Germinal center (tissue), 1 donor: ENCODE measurements around the gene ADARB2.
"Not testable (repeated sequence)": the region's sequence is repeated elsewhere in the genome, so short reads cannot be mapped to it uniquely, and the experiment has no call there.

Source experiments
- DNase-seq: peaks from one replicate; pipeline ENCODE4 v3.0.0; 2012; ENCODE audit warnings: mixed read lengths, low spot score

The ADARB2 gene

GRCh38 chr10:1406967-1407945, 330.1 kb downstream of the ADARB2 start:
- no peak for DNase-seq

GRCh38 chr10:1406132-1406966, 331.0 kb downstream of the ADARB2 start:
- DNase-seq = no peak

GRCh38 chr10:1404323-1405260, 332.7 kb downstream of the ADARB2 start:
- no peak for DNase-seq

- DNase-seq = no peak
These were observed 333.6 kb downstream of the ADARB2 start for GRCh38 chr10:1403508-1404322.

GRCh38 chr10:1402816-1403507, 334.4 kb downstream of the ADARB2 start:
- no peak for DNase-seq

GRCh38 chr10:1402016-1402770, 335.1 kb downstream of the ADARB2 start:
- no peak for DNase-seq

- DNase-seq = no peak
These were observed 336.0 kb downstream of the ADARB2 start for GRCh38 chr10:1401071-1401965.

GRCh38 chr10:1400101-1401070, 336.9 kb downstream of the ADARB2 start:
- DNase-seq = no peak

GRCh38 chr10:1399431-1400100, 337.8 kb downstream of the ADARB2 start:
- DNase-seq = no peak

GRCh38 chr10:1398626-1399410, 338.5 kb downstream of the ADARB2 start:
- DNase-seq = no peak

GRCh38 chr10:1398116-1398515, 339.2 kb downstream of the ADARB2 start:
- not testable (repeated sequence) for DNase-seq

- DNase-seq = no peak
These were observed 341.1 kb downstream of the ADARB2 start for GRCh38 chr10:1396297-1396635.

- no peak for DNase-seq
These were observed 341.6 kb downstream of the ADARB2 start for GRCh38 chr10:1395481-1396296.

GRCh38 chr10:1395025-1395480, 342.3 kb downstream of the ADARB2 start:
- DNase-seq = no peak
